Colonic mucosa (tissue), 4 donors: ENCODE data around the gene TASOR2. TPM values are rescaled to one million over a fixed set of nuclear protein-coding genes. Genes with fewer than 3 reads are reported as not detected.

ENCODE experiments used
- DNase-seq: peaks from one replicate; pipeline ENCODE4 v3.0.0-alpha.2; 2020
- H3K27ac ChIP-seq: fragments of 200-600 bp; one replicate; pipeline ENCODE4 v1.8.0; 2021
- H3K27me3 ChIP-seq: fragments of 200-600 bp; one replicate; pipeline ENCODE4 v1.8.0; 2021
- H3K36me3 ChIP-seq: fragments of 200-600 bp; one replicate; pipeline ENCODE4 v1.8.0; 2021
- H3K4me1 ChIP-seq: fragments of 200-600 bp; one replicate; pipeline ENCODE4 v1.8.0; 2021; ENCODE audit warnings: mild to moderate bottlenecking
- H3K4me3 ChIP-seq: fragments of 200-600 bp; one replicate; pipeline ENCODE4 v1.8.0; 2021
- H3K9ac ChIP-seq, 2 donors: one replicate each; pipeline ENCODE4 v1.7.0; 2013; ENCODE audit warnings: control low read depth in 2 of 2, low read depth in 2 of 2, low read length in 2 of 2
- H3K9me3 ChIP-seq: fragments of 200-600 bp; one replicate; pipeline ENCODE4 v1.8.0; 2021
- CTCF ChIP-seq: fragments of 200-600 bp; IDR thresholded peaks from one replicate; pipeline ENCODE4 v1.8.0; 2022; ENCODE audit warnings: antibody characterized with exemption, mild to moderate bottlenecking
- intact Hi-C: fragments of 100-400 bp; cut with DNase I; formaldehyde crosslinking; loops from one replicate; pipeline ENCODE4 v1.14.1; 2022
- total RNA-seq, 2 donors: library from RNA; stranded (reverse); fragmentation: NEBNext Ultra II Directional in 1 of 2; extraction: Animal tissue kit (Norgen Biotek cat#: 25700) in 1 of 2; gene quantifications; one replicate each; pipeline ENCODE4 v1.2.1, GENCODE V29; 2021
- donor health status: healthy.
- donor health status: DM: no; HTN: no; CAD: no.
- donor health status: DM: no; HTN: no; CAD: no.

Gene TASOR2
- total RNA-seq, 2 donors from 2014 or later, result 41.4 to 57.2 TPM

- Histone ChIP-seq H3K4me1 (peaks cover 3% of the 10 kb centered on the region), H3K27me3 (no peaks in the 10 kb centered on the region), H3K9me3 (no peaks in the 10 kb centered on the region), H3K27ac (peak overlapping the region; percentile 57), H3K36me3 (peaks cover 9% of the 10 kb centered on the region), H3K4me3 (no peak overlapping the region), H3K9ac (peak overlapping the region; percentile 41 to 46)
- intact Hi-C loops, result no loop called here
- no peak for TF ChIP-seq CTCF
- peak; percentile 25 for DNase-seq
Measured at GRCh38 chr10:5645944-5646617, 38.6 kb upstream of the TASOR2 start.

DNA sequence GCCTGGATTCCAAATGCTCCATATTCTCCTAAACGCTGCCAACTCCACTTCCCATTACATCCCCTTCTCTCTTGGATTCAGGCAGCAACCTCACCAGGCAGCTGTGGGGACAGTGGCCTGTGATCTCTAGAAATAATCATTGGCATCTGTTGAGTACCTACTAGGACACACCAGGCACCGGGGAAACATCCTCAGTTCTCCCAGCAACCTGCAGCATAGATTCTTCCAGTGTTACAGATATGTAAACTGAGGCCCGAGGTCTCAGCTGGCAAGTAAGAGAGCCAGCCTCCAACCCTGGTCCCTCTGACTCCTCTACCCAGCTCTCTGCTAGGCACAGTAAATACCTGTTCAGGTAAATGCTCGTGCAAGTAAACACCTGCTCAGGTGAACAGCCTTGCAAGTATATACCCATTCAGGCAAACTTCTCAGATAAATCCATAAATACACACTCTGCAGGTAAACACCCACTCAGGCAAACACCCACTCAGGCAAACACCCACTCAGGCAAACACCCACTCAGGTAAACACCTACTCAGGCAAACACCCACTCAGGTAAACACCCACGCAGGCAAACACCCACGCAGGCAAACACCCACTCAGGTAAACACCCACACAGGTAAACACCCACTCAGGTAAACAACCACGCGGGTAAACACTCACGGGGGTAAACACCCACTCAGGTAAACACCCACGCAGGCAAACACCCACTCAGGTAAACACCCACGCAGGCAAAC lies 37.0 kb upstream of the TASOR2 start:
- intact Hi-C loops, result no loop called here

DNA sequence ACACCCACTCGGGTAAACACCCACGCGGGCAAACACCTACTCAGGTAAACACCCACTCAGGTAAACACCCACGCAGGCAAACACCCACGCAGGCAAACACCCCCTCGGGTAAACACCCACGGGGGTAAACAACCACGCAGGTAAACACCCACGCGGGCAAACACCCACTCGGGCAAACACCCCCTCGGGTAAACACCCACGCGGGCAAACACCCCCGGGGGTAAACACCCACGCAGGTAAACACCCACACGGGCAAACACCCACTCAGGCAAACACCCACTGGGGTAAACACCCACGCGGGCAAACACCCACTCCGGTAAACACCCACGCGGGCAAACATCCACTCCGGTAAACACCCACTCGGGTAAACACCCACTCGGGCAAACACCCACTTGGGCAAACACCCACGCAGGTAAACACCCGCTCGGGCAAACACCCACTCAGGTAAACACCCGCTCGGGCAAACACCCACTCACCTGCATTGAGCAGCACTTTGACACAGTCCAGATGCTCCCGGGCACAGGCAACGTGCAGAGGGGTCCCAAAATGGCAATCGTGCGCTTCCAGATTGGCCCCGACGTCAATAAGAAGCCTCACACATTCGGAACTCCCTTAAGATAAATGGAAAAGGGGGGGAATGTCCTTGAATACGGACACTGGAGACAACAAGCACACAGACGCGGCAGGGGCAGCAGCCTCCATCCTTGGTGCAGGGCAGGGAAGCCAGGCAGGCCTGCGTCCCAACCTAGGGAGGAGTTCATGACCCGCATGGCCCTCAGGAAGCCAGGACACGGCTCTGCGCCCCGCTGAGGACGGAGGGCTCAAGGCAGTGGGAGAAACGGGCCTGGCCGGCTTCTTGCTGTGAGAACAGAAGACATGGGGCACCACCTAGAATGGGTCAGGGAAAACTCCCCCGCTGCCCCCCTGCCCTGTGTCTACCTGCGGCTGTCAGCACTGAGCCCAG lies 35.9 kb upstream of the TASOR2 start:
- H3K9ac ChIP-seq, result no peak overlapping the region
- H3K4me3 ChIP-seq, result no peak overlapping the region
- no peaks in the 10 kb centered on the region for H3K9me3 ChIP-seq
- H3K36me3 ChIP-seq, result no peaks in the 10 kb centered on the region
- TF ChIP-seq CTCF, result no peak
- H3K4me1 ChIP-seq, result peaks cover 3% of the 10 kb centered on the region
- no peaks in the 10 kb centered on the region for H3K27me3 ChIP-seq
- intact Hi-C loops, result no loop called here
- H3K27ac ChIP-seq, result no peak overlapping the region
- DNase-seq, result no peak

More for the DNA sequence above, 37.0 kb upstream of the TASOR2 start:
- no peak overlapping the region for H3K9ac ChIP-seq
- peak; percentile 22 for DNase-seq
- peaks cover 3% of the 10 kb centered on the region for H3K4me1 ChIP-seq
- H3K4me3 ChIP-seq, result no peak overlapping the region
- no peak for TF ChIP-seq CTCF
- no peaks in the 10 kb centered on the region for H3K27me3 ChIP-seq
- H3K36me3 ChIP-seq, result no peaks in the 10 kb centered on the region
- no peak overlapping the region for H3K27ac ChIP-seq
- no peaks in the 10 kb centered on the region for H3K9me3 ChIP-seq

GRCh38 chr10:5649746-5650145 lies 34.9 kb upstream of the TASOR2 start:
- no peak for DNase-seq
- H3K36me3 ChIP-seq, result no peaks in the 10 kb centered on the region
- no peak for TF ChIP-seq CTCF
- no peaks in the 10 kb centered on the region for H3K27me3 ChIP-seq
- intact Hi-C loops, result no loop called here
- H3K4me3 ChIP-seq, result no peak overlapping the region
- no peaks in the 10 kb centered on the region for H3K9me3 ChIP-seq
- no peak overlapping the region for H3K9ac ChIP-seq
- H3K27ac ChIP-seq, result no peak overlapping the region
- peaks cover 3% of the 10 kb centered on the region for H3K4me1 ChIP-seq

GRCh38 chr10:5650664-5651387 lies 33.8 kb upstream of the TASOR2 start:
- no peaks in the 10 kb centered on the region for H3K9me3 ChIP-seq
- no peak overlapping the region for H3K4me3 ChIP-seq
- no peaks in the 10 kb centered on the region for H3K36me3 ChIP-seq
- no peaks in the 10 kb centered on the region for H3K27me3 ChIP-seq
- no peak overlapping the region for H3K27ac ChIP-seq
- peaks cover 2% of the 10 kb centered on the region for H3K4me1 ChIP-seq
- H3K9ac ChIP-seq, result no peak overlapping the region
- no peak for TF ChIP-seq CTCF
- intact Hi-C loops, result no loop called here
- DNase-seq, result no peak
